ENCODE measurements around the gene TTPAL.
A peak's percentile ranks its signal among the peaks of the same experiment; 100 is the strongest.
"Not testable (repeated sequence)": the region's sequence is repeated elsewhere in the genome, so short reads cannot be mapped to it uniquely, and the experiment has no call there.

The TTPAL gene

GRCh38 chr20:44468044-44468782 lies 7.5 kb upstream of the TTPAL start:
- DNase-seq (ENCODE audit: low spot score), result no peak

GRCh38 chr20:44470327-44470726 lies 5.3 kb upstream of the TTPAL start:
- DNase-seq (ENCODE audit: low spot score), result no peak

- DNase-seq (ENCODE audit: low spot score), result no peak
Measured at GRCh38 chr20:44471481-44471882, 4.2 kb upstream of the TTPAL start.

- not testable (repeated sequence) for DNase-seq (ENCODE audit: low spot score)
Measured at GRCh38 chr20:44472283-44472682, 3.4 kb upstream of the TTPAL start.

GRCh38 chr20:44475372-44475693 lies 341 bp upstream of the TTPAL start:
- no peak for DNase-seq (ENCODE audit: low spot score)

- no peak for DNase-seq (ENCODE audit: low spot score)
Measured at GRCh38 chr20:44477151-44477550, 1.5 kb downstream of the TTPAL start.

GRCh38 chr20:44478206-44478605 lies 2.5 kb downstream of the TTPAL start:
- no peak for DNase-seq (ENCODE audit: low spot score)

- DNase-seq (ENCODE audit: low spot score), result no peak
Measured at GRCh38 chr20:44479643-44480042, 4.0 kb downstream of the TTPAL start.

GRCh38 chr20:44480097-44480496 lies 4.4 kb downstream of the TTPAL start:
- no peak for DNase-seq (ENCODE audit: low spot score)

GRCh38 chr20:44481719-44482416 lies 6.2 kb downstream of the TTPAL start:
- no peak for DNase-seq (ENCODE audit: low spot score)

GRCh38 chr20:44483112-44483511 lies 7.4 kb downstream of the TTPAL start:
- DNase-seq (ENCODE audit: low spot score), result no peak

- DNase-seq (ENCODE audit: low spot score), result no peak
Measured at GRCh38 chr20:44485078-44485829, 9.6 kb downstream of the TTPAL start.

GRCh38 chr20:44485830-44486198 lies 10.1 kb downstream of the TTPAL start:
- no peak for DNase-seq (ENCODE audit: low spot score)

GRCh38 chr20:44488551-44488950 lies 12.9 kb downstream of the TTPAL start:
- no peak for DNase-seq (ENCODE audit: low spot score)

- no peak for DNase-seq (ENCODE audit: low spot score)
Measured at GRCh38 chr20:44489223-44489622, 13.5 kb downstream of the TTPAL start.

- no peak for DNase-seq (ENCODE audit: low spot score)
Measured at GRCh38 chr20:44489931-44490330, 14.3 kb downstream of the TTPAL start.

GRCh38 chr20:44491635-44492395 lies 16.1 kb downstream of the TTPAL start:
- peak; percentile 27 for DNase-seq (ENCODE audit: low spot score)

- DNase-seq (ENCODE audit: low spot score), result no peak
Measured at GRCh38 chr20:44494266-44494665, 18.6 kb downstream of the TTPAL start.

GRCh38 chr20:44494681-44495080 lies 19.0 kb downstream of the TTPAL start:
- DNase-seq (ENCODE audit: low spot score), result no peak

- DNase-seq (ENCODE audit: low spot score), result peak; percentile 35
Measured at GRCh38 chr20:44495257-44495656, 19.6 kb downstream of the TTPAL start.

- peak; percentile 69 for DNase-seq (ENCODE audit: low spot score)
Measured at GRCh38 chr20:44495802-44496481, 20.3 kb downstream of the TTPAL start.

- no peak for DNase-seq (ENCODE audit: low spot score)
Measured at GRCh38 chr20:44496976-44497375, 21.3 kb downstream of the TTPAL start.
